ENCODE results near the gene TMC2.

TMC2 gene

GRCh38 chr20:2690213-2690612, 153.8 kb downstream of the TMC2 start:
- Histone ChIP-seq H3K36me3 (no peaks in the 10 kb centered on the region), H3K4me1 (no peaks in the 10 kb centered on the region), H3K4me3 (ENCODE audit: low read depth, low read length) (no peak overlapping the region), H3K9me3 (no peaks in the 10 kb centered on the region), H3K27me3 (peaks cover 19% of the 10 kb centered on the region)
- no peak for DNase-seq
- TF ChIP-seq, protein P1, sequence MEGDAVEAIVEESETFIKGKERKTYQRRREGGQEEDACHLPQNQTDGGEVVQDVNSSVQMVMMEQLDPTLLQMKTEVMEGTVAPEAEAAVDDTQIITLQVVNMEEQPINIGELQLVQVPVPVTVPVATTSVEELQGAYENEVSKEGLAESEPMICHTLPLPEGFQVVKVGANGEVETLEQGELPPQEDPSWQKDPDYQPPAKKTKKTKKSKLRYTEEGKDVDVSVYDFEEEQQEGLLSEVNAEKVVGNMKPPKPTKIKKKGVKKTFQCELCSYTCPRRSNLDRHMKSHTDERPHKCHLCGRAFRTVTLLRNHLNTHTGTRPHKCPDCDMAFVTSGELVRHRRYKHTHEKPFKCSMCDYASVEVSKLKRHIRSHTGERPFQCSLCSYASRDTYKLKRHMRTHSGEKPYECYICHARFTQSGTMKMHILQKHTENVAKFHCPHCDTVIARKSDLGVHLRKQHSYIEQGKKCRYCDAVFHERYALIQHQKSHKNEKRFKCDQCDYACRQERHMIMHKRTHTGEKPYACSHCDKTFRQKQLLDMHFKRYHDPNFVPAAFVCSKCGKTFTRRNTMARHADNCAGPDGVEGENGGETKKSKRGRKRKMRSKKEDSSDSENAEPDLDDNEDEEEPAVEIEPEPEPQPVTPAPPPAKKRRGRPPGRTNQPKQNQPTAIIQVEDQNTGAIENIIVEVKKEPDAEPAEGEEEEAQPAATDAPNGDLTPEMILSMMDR (IDR thresholded peaks at IDR 0.05; ENCODE audit: low read depth, low read length): no peak

DNA sequence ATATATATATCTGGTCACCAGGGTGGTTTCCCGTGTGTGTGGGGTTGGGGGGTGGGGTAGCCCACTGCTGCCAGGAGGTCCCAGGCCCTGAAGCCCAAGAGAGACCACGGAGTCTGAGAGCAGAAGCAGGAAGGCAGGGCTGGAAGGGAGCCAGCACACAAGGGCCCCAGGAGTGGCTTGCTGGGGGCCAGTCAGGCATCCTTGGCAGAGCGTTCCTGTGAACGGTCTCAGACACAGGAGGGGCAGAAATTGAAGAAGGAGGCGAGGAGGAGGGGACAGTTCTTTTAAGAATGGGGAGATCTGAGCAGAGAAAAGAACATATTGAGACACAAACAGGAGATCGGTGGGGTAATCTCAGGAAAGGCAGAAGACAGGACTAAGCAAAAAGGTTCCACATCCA, 154.3 kb downstream of the TMC2 start:
- H3K4me1 ChIP-seq: no peaks in the 10 kb centered on the region
- H3K4me3 ChIP-seq (ENCODE audit: low read depth, low read length): no peak overlapping the region
- peaks cover 19% of the 10 kb centered on the region for H3K27me3 ChIP-seq
- no peaks in the 10 kb centered on the region for H3K9me3 ChIP-seq
- TF ChIP-seq, protein P1 (IDR thresholded peaks at IDR 0.05; ENCODE audit: low read depth, low read length): no peak
- no peaks in the 10 kb centered on the region for H3K36me3 ChIP-seq
- DNase-seq: no peak

DNA sequence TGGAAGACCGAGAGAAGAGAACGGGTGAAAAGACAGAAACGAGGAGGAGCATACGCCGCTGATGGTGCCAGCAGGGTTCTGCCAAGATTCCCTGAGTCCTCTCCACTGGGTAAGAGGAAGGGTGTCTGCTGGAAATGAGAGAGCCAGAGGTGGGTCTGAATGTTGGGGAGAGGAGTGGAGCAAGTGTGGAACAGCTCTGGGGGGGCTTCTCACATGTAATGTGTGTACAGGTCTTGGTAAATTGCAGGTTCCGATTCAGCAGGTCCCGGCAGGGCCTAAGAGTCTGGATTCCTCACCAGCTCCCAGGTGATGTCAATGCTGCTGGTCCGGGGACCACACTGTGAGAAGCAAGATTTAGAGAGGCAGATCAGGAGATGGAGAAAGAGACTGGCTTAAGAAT, 154.8 kb downstream of the TMC2 start:
- H3K4me1 ChIP-seq: no peaks in the 10 kb centered on the region
- no peak overlapping the region for H3K4me3 ChIP-seq (ENCODE audit: low read depth, low read length)
- H3K9me3 ChIP-seq: no peaks in the 10 kb centered on the region
- peaks cover 19% of the 10 kb centered on the region for H3K27me3 ChIP-seq
- no peak for DNase-seq
- TF ChIP-seq, protein P1 (IDR thresholded peaks at IDR 0.05; ENCODE audit: low read depth, low read length): no peak
- H3K36me3 ChIP-seq: no peaks in the 10 kb centered on the region

Data from BE2C (cell line).